ENCODE results near the gene SASH3.
A peak's percentile ranks its signal among the peaks of the same experiment; 100 is the strongest.

The SASH3 gene

DNA sequence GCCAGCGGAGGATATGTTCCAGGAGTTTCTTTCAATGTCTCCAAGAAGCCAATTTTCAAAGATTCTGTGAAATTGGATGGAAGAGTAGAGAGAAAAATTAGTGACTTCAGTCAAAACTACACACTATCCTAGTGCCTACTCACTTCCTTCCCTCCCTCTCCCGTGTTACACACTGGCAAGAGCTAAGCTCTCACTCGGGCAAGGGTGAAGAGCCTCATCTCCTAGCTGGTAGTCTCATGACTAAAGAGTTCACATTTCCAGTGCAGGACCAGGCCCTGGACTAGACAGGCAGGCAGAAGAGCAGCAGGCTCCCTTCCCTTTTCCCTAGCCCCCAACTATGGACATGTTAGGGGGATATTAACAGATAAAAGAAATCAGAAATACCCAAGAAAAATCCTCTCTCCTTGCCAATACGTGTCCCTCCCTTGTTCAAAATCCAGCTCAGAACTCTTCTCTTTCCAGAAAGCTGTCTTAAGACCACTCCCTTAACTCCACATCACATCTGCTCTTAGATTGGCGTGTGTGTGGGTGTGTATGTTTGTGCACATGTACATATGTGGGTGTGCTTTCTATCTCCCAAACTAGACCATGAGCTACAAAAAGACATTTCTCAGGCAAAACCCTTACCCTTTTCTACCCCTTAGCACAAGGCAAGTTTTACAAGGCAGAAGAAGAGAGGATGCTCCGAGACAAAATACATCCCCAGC is 34.1 kb downstream of the SASH3 start:
- DNase-seq (ENCODE audit: low read depth in 1 of 2, low spot score in 1 of 2) = no peak
- TF ChIP-seq JUND (IDR thresholded peaks at IDR 0.05; ENCODE audit: low read depth) = no peak
- in situ Hi-C loops (cut with HindIII; ENCODE audit: low pct_unique_long_range_greater_than_20kb, low sequenced_read_pairs) = no loop called here

DNA sequence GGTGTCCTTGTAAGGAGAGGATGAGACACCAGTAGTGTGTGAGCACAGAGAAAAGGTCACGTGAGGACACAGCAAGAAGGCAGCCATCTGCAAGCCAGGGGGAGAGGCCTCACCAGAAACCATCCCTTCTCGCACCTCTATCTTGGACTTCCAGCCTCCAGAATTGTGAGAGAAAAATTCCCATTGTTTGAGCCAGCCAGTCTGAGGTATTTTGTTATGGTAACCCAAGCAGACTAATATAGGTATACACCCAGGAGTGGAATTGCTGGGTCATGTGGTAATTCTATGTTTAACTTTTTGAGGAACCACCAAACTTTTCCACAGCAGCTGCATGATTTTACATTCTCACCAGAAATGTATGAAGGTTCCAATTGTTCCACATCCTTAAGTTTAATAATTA is 38.4 kb downstream of the SASH3 start:
- in situ Hi-C loops (cut with HindIII; ENCODE audit: low pct_unique_long_range_greater_than_20kb, low sequenced_read_pairs) = no loop called here
- no peak for TF ChIP-seq JUND (IDR thresholded peaks at IDR 0.05; ENCODE audit: low read depth)

DNA sequence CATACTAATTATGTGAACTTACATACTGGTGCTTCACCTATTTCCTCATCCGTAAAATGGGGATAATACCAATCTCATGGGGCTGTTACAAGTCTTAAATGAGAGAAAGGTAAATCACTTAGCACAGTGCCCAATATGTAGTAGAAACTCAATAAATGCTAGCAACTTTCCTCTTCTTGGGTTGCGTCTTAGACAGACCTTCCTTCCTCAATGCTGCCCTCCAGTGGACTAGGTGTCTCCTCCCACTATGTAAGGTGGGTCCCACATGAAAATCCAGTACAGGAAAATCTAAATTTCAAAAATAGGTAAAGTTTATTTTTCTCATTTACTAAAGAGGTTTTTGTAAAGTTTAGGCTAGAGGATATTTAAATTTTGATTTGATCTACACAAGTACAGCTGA is 43.4 kb downstream of the SASH3 start:
- peak in 1 of 2 experiments; percentile 34 for DNase-seq (ENCODE audit: low read depth in 1 of 2, low spot score in 1 of 2)
- TF ChIP-seq JUND (IDR thresholded peaks at IDR 0.05; ENCODE audit: low read depth) = no peak
- in situ Hi-C loops (cut with HindIII; ENCODE audit: low pct_unique_long_range_greater_than_20kb, low sequenced_read_pairs) = no loop called here

More for the DNA sequence above, 38.4 kb downstream of the SASH3 start:
- DNase-seq (ENCODE audit: low read depth in 1 of 2, low spot score in 1 of 2) = no peak

DNA sequence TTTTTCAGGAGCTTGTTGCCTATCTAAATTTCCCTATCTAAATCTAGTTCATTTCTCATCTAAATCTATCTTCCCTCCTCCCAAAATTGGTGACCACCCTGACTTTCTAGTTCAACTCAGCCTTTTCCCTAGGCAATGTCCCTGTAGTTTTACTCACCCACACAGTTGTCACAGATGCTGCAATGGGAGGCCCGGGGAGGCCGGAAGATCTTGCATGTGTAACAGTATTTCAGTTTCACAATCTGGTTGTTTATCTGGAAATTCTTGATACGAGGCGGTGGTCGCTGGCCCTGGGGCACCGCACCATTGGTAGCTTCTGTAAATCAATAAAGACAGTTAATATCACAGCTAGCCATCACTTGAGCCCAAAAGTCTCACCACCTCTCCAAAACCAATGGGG is 43.8 kb downstream of the SASH3 start:
- in situ Hi-C loops (cut with HindIII; ENCODE audit: low pct_unique_long_range_greater_than_20kb, low sequenced_read_pairs) = no loop called here
- DNase-seq (ENCODE audit: low read depth in 1 of 2, low spot score in 1 of 2) = no peak
- TF ChIP-seq JUND (IDR thresholded peaks at IDR 0.05; ENCODE audit: low read depth) = no peak

DNA sequence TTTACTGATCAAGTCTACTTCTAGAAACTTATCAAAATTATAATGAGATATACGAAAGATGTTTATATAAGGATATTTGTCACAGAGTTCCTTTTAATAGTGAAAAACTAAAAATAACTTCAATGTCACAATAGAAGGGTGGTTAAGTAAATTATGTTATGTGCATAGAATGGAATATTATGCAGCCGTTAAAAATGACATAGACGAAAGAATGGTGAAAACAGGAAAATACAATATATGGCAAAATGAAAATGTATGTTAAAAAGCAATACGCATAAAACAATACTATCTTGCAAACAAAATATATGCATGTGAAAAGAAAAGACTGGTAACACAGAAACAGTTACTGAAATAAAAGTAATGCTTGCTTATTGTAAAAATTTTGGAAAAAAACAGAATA is 44.9 kb downstream of the SASH3 start:
- in situ Hi-C loops (cut with HindIII; ENCODE audit: low pct_unique_long_range_greater_than_20kb, low sequenced_read_pairs) = no loop called here
- no peak for DNase-seq (ENCODE audit: low read depth in 1 of 2, low spot score in 1 of 2)
- TF ChIP-seq JUND (IDR thresholded peaks at IDR 0.05; ENCODE audit: low read depth) = no peak

DNA sequence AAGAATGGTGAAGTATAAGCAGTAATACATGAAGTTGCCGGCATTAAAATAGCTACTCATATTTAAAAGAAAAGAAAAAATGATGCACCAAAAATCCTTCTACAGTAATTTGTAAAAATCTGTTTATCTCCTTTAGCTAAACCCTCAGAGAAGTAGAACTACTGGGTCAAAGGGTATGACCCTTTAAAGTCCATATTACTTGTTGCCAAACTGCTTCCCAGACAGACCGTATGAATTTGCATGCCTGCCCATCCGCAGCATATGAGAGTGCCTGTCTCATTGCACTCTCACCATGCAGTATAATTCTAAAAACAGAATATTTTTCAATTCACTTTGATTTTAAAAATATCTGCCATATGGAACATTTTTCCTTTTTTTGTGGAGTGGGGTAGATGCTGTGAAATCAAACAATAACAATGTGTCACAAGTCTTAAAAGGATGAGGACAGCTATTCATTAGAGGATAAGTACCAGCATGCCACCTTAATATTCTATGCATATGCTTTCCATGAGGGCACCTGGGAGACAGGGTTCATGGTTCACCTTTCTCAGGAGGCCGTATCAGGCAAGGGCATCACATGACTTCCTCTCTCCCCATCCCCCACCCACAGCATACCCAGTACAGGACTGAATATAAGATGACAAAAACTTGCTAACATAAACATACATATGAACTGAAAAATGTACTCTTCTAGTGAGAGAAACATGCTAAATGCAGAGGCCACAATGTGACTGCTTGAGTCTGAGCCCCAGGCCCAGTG is 46.2 kb downstream of the SASH3 start:
- no peak for DNase-seq (ENCODE audit: low read depth in 1 of 2, low spot score in 1 of 2)
- in situ Hi-C loops (cut with HindIII; ENCODE audit: low pct_unique_long_range_greater_than_20kb, low sequenced_read_pairs) = no loop called here
- no peak for TF ChIP-seq JUND (IDR thresholded peaks at IDR 0.05; ENCODE audit: low read depth)

DNA sequence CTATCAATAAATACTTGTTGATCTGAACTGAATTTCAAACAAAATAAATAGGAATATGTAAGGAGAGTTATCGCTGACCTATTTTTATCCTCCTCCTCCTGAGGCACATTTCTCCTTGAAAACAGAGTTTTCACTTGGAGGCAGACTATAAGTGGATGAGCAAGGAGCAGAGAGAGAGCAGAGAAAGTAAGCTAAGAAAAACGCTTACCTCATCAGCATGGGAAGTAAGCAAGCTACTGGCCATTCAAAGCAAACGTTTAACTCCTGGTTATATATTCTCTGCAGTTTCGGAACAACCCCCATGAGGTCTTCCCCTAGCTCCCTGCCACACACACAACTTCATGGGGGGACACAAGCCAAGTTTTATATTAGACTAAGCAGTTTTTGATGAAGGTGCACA is 50.7 kb downstream of the SASH3 start:
- no peak for TF ChIP-seq JUND (IDR thresholded peaks at IDR 0.05; ENCODE audit: low read depth)
- in situ Hi-C loops (cut with HindIII; ENCODE audit: low pct_unique_long_range_greater_than_20kb, low sequenced_read_pairs) = no loop called here

DNA sequence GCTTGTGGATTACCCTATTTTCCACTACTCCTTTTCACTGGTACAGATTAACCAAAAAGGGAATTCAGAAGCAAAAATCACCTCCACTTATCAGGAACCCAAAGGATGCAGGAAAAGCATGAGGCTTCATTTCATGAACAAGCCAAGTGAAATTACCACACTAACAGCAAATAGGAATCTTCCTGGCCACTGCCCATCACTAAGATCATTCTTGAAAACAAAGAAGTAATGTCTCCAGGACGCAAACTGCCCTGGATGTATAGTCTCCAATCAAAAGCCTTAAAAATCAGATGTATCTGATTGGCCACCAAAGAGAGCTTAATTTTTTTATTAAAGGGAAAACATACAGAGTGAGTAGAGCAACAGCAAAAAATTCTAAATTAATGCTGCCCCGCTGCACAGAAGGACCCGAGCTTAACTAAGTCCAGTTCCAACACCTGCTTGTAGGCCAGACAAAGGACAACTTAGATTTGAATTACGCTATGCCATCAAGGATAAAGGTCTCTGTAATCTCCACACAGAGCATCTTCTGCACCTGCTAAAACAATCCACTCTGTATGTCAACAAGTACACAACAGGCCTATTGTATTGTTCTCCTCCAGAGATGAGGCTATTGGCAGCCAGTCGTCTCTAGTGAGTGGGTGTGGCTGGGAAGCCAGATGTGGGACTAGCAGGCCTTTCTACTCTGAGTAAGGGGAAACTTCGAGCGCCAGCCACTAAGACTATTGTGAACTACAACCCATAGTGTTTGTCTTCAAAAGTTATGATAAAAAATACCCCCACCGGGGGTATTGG is 51.5 kb downstream of the SASH3 start:
- in situ Hi-C loops (cut with HindIII; ENCODE audit: low pct_unique_long_range_greater_than_20kb, low sequenced_read_pairs) = no loop called here
- no peak for DNase-seq (ENCODE audit: low read depth in 1 of 2, low spot score in 1 of 2)
- no peak for TF ChIP-seq JUND (IDR thresholded peaks at IDR 0.05; ENCODE audit: low read depth)

More for the DNA sequence above, 50.7 kb downstream of the SASH3 start:
- DNase-seq (ENCODE audit: low read depth in 1 of 2, low spot score in 1 of 2) = no peak

DNA sequence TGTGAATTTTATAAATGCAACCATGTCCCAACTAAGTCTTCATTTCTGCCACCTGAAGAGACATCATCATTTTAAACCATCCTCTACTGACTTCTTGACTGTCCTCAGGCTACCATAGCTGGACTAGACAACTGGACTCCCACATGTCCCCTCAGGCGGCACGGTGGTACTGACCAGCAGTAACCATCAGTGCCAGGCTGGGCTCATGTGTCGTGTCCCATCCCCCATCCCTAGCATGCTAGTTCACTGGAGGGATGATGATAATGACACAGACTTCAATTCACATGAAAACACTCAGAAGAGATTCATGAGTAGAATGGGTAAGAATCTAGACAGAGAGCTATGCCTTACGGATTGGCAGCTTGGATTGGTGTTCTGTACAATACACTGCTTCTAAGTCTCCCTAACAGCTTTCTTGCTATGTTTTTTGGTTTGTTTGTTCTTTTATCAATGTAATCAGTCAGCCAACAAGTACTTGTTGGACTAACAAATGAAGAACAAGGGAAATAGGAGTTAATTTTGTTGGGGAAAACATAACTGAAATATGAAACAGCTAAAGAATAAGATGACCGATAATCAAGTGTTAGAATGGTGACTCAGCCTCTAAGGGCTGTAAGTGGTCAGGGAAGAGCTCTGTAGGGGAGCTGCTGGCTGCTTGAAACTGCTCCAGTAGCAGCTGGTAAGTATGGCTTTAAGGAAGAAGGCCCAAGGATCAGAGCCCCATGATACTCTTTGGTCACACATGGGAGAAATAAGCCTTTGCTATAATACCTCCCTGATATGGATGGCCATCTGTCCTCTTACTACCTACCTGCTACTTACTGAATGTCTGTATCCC is 53.6 kb downstream of the SASH3 start:
- in situ Hi-C loops (cut with HindIII; ENCODE audit: low pct_unique_long_range_greater_than_20kb, low sequenced_read_pairs) = no loop called here
- DNase-seq (ENCODE audit: low read depth in 1 of 2, low spot score in 1 of 2) = no peak
- no peak for TF ChIP-seq JUND (IDR thresholded peaks at IDR 0.05; ENCODE audit: low read depth)

DNA sequence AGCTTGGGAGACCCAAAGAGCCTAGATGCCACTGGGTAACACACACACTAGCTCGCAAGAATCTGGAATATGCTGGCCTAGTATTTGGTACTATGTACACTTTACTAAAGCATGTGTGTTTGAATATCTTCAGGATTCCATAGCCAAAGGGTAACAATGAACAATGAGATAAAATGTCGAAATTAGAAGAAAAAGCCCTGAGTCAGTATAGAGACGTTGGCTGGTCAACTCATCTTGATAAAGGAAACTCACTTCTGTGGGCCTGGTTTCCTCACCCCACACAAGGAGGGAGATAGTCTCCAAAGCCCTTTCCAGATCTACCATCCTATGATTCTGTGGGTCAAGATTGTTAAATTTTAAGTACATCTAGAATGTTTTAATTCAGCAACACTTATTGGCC is 57.1 kb downstream of the SASH3 start:
- no peak for DNase-seq (ENCODE audit: low read depth in 1 of 2, low spot score in 1 of 2)
- no peak for TF ChIP-seq JUND (IDR thresholded peaks at IDR 0.05; ENCODE audit: low read depth)
- in situ Hi-C loops (cut with HindIII; ENCODE audit: low pct_unique_long_range_greater_than_20kb, low sequenced_read_pairs) = no loop called here

DNA sequence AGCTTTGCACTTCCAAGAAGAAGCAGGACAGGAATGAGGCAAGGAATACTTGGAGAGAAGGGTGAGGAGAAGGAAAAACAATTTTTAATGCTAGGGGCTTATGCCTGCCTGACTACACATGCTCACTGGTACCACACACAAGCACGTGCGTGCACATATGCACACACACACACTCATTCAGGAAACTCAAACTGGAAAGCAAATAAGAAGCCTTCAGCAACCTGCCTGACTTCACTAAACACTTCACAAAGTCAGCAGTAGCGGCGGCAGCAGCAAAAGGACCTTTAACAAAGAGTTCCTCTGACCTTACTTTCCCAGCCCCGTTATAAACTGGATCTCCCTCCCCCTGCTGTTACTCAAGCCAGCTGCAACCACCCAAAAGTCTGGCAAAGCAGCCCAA is 60.6 kb downstream of the SASH3 start:
- in situ Hi-C loops (cut with HindIII; ENCODE audit: low pct_unique_long_range_greater_than_20kb, low sequenced_read_pairs) = no loop called here
- DNase-seq (ENCODE audit: low read depth in 1 of 2, low spot score in 1 of 2) = no peak
- TF ChIP-seq JUND (IDR thresholded peaks at IDR 0.05; ENCODE audit: low read depth) = no peak

All from T47D (cell line).